Epithelial cell of esophagus (primary cell): ENCODE results near the gene UTP3.
"Not testable (repeated sequence)": the region's sequence is repeated elsewhere in the genome, so short reads cannot be mapped to it uniquely, and the experiment has no call there.

ENCODE experiments used
- DNase-seq: peaks from one replicate; pipeline ENCODE4 v3.0.0; 2010; ENCODE audit warnings: low read depth
- H3K4me3 ChIP-seq: 2 replicates; pipeline ENCODE4 v1.5.1; 2011; ENCODE audit warnings: mild to moderate bottlenecking, low read length, control low read depth
- TF ChIP-seq, protein P1 (sequence below): IDR thresholded peaks from 2 replicates; pipeline ENCODE4 v1.5.1; 2011; ENCODE audit warnings: low read depth, mild to moderate bottlenecking, low read length, control low read depth, inconsistent platforms; ENCODE audit not compliant: insufficient read depth; ENCODE audit errors: missing control alignments

The UTP3 gene

DNA sequence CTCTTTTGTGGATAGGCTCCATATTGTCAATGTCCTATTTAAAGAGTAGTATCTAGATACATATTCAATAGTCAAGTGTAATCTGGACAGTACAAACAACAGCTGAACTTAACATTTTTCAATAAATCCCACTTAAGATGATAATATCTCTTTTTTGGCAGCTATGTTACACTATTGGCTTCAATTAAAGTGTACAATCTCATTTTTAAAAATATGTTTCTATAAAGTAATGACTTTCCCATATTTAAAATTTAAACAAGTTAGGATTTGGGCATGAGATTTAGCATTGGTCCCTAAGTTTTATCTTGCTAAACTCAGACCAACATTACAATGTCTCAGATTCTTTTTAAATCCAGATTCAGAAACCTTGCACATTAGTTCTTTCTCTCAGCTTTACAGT, 14.1 kb upstream of the UTP3 start:
- DNase-seq = no peak
- no peak overlapping the region for H3K4me3 ChIP-seq
- TF ChIP-seq, protein P1, sequence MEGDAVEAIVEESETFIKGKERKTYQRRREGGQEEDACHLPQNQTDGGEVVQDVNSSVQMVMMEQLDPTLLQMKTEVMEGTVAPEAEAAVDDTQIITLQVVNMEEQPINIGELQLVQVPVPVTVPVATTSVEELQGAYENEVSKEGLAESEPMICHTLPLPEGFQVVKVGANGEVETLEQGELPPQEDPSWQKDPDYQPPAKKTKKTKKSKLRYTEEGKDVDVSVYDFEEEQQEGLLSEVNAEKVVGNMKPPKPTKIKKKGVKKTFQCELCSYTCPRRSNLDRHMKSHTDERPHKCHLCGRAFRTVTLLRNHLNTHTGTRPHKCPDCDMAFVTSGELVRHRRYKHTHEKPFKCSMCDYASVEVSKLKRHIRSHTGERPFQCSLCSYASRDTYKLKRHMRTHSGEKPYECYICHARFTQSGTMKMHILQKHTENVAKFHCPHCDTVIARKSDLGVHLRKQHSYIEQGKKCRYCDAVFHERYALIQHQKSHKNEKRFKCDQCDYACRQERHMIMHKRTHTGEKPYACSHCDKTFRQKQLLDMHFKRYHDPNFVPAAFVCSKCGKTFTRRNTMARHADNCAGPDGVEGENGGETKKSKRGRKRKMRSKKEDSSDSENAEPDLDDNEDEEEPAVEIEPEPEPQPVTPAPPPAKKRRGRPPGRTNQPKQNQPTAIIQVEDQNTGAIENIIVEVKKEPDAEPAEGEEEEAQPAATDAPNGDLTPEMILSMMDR = no peak

DNA sequence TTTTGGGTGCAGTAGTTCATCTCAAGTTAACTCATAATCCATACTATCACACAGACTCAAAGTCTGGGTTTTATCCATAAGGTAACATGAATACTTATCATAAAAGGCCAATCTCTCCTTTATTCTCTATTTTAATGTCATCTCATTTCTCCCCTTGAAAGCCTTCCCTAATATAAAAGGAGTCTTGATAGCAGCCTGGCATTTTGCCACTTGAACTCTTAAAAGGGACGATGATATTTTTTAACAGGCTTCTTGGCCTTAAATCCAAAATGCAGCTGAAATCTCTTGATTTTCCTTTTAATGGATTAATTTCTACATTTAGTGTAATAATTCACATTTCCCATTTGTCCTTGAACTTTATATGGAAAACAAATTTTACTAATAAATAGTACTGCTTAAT, 13.6 kb upstream of the UTP3 start:
- TF ChIP-seq, protein P1 = no peak

GRCh38 chr4:70676554-70677090, 11.7 kb upstream of the UTP3 start:
- no peak for DNase-seq
- TF ChIP-seq, protein P1 = no peak
- no peak overlapping the region for H3K4me3 ChIP-seq

More for the DNA sequence above, 13.6 kb upstream of the UTP3 start:
- no peak overlapping the region for H3K4me3 ChIP-seq
- DNase-seq = no peak

- no peak overlapping the region for H3K4me3 ChIP-seq
- TF ChIP-seq, protein P1 = no peak
- no peak for DNase-seq
Observed at GRCh38 chr4:70678383-70678999, 9.8 kb upstream of the UTP3 start.

DNA sequence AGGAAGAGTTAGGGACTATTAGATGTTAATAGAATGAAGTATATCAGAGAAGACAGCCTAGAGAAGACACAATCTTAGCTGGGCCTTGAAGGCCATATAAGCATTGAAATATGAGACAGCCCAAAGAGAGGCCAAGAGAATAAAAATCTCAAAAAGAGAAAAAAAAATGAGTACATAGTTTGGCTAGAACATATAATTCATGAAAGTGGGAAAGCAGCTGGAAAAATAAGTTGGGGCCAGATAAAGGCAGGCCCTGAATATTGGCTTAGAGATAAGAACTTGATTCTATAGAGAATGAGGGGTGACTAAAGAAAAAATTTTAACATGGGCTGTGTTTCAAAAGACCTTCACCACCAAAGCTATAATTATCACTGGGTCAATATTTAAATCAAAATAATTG, 7.4 kb upstream of the UTP3 start:
- no peak for DNase-seq

GRCh38 chr4:70681704-70682103, 6.6 kb upstream of the UTP3 start:
- TF ChIP-seq, protein P1 = no peak
- DNase-seq = no peak
- no peak overlapping the region for H3K4me3 ChIP-seq

More for the DNA sequence above, 7.4 kb upstream of the UTP3 start:
- TF ChIP-seq, protein P1 = no peak
- H3K4me3 ChIP-seq = no peak overlapping the region

- H3K4me3 ChIP-seq = not testable (repeated sequence)
Observed at GRCh38 chr4:70682142-70682541, 6.2 kb upstream of the UTP3 start.

More at GRCh38 chr4:70682142-70682541, 6.2 kb upstream of the UTP3 start:
- not testable (repeated sequence) for DNase-seq
